HEK293 (cell line): ENCODE measurements around the gene TAF8.

Experiments
- CTCF ChIA-PET: fragments of 350-600 bp; formaldehyde crosslinking; extraction: SDS; loops from one replicate; lab custom pipeline; 2021; ENCODE audit warnings: antibody characterized with exemption; lab: Yijun Ruan, JAX
- POLR2A ChIA-PET: fragments of 300-600 bp; formaldehyde crosslinking; extraction: SDS; loops from one replicate; lab custom pipeline; 2020; ENCODE audit warnings: antibody characterized with exemption, inconsistent platforms; lab: Yijun Ruan, JAX
- H3K27ac ChIP-seq: fragments of 200-500 bp; sonication (Bioruptor generic); 2 replicates; pipeline ENCODE4 v1.5.1; 2014; ENCODE audit warnings: low read depth, low read length, control low read depth, inconsistent platforms; ENCODE audit errors: extremely low read depth
- H3K36me3 ChIP-seq, 2 experiments: fragments of 200-500 bp in 1 of 2; sonication (Bioruptor generic) in 1 of 2; 1 replicate in 1 of 2; 2 replicates in 1 of 2; pipeline ENCODE4 v1.5.1; 2014 to 2017; ENCODE audit warnings: inconsistent platforms in 2 of 2, low read length in 2 of 2; ENCODE audit not compliant: control insufficient read depth in 2 of 2, insufficient read depth in 1 of 2
- H3K4me1 ChIP-seq: fragments of 200-500 bp; sonication (Bioruptor generic); 2 replicates; pipeline ENCODE4 v1.5.1; 2014; ENCODE audit warnings: mild to moderate bottlenecking, low read length, inconsistent platforms; ENCODE audit not compliant: control insufficient read depth, insufficient read depth
- H3K4me3 ChIP-seq: 2 replicates; pipeline ENCODE4 v1.5.1; 2011; ENCODE audit warnings: low read depth, mild to moderate bottlenecking, control low read depth, low read length, moderate library complexity
- H3K9me3 ChIP-seq: fragments of 200-500 bp; sonication (Bioruptor generic); 2 replicates; pipeline ENCODE4 v1.5.1; 2014; ENCODE audit warnings: low read depth, low read length, inconsistent platforms; ENCODE audit not compliant: control insufficient read depth, insufficient read depth
- EGR2 ChIP-seq: fragments of 450-650 bp; formaldehyde crosslinking; IDR thresholded peaks from 2 replicates; pipeline ENCODE4 v1.5.1; 2016; ENCODE audit warnings: low read depth, missing biosample characterization, missing genetic modification characterization
- HOXC10 ChIP-seq: sonication (generic); formaldehyde crosslinking; IDR thresholded peaks from 2 replicates; pipeline ENCODE4 v1.8.1; 2023; ENCODE audit warnings: mild to moderate bottlenecking, missing genetic modification reagents
- KLF17 ChIP-seq: fragments of 450-650 bp; formaldehyde crosslinking; IDR thresholded peaks from 2 replicates; pipeline ENCODE4 v1.5.1; 2016; ENCODE audit warnings: missing biosample characterization, missing genetic modification characterization
- SCRT2 ChIP-seq: fragments of 450-650 bp; formaldehyde crosslinking; IDR thresholded peaks from 2 replicates; pipeline ENCODE4 v1.5.1; 2016; ENCODE audit warnings: missing biosample characterization, missing genetic modification characterization
- TRIM28 ChIP-seq: IDR thresholded peaks from 2 replicates; pipeline ENCODE4 v1.6.1; 2011; ENCODE audit warnings: low read length, control low read depth, borderline replicate concordance
- TSHZ1 ChIP-seq: fragments of 450-650 bp; formaldehyde crosslinking; IDR thresholded peaks from 2 replicates; pipeline ENCODE4 v1.5.1; 2016; ENCODE audit warnings: missing biosample characterization, missing genetic modification characterization, borderline replicate concordance
- ZBTB17 ChIP-seq: fragments of 450-650 bp; formaldehyde crosslinking; IDR thresholded peaks from 2 replicates; pipeline ENCODE4 v1.5.1; 2016; ENCODE audit warnings: missing biosample characterization, missing genetic modification characterization
- ZBTB20 ChIP-seq: fragments of 450-650 bp; formaldehyde crosslinking; IDR thresholded peaks from 2 replicates; pipeline ENCODE4 v1.5.1; 2016; ENCODE audit warnings: missing biosample characterization, missing genetic modification characterization
- ZBTB44 ChIP-seq: fragments of 450-650 bp; IDR thresholded peaks from 2 replicates; pipeline ENCODE4 v1.5.1; 2018; ENCODE audit warnings: missing biosample characterization, mild to moderate bottlenecking, missing genetic modification characterization
- ZBTB48 ChIP-seq: fragments of 450-650 bp; formaldehyde crosslinking; IDR thresholded peaks from 2 replicates; pipeline ENCODE4 v1.5.1; 2016; ENCODE audit warnings: missing biosample characterization, missing genetic modification characterization
- ZNF157 ChIP-seq: fragments of 450-650 bp; formaldehyde crosslinking; IDR thresholded peaks from 2 replicates; pipeline ENCODE4 v1.5.1; 2016; ENCODE audit warnings: missing biosample characterization, missing genetic modification characterization
- ZNF274 ChIP-seq, 2 experiments: fragments of 200-500 bp in 1 of 2; fragments of 450-650 bp in 1 of 2; sonication (Bioruptor generic) in 1 of 2; formaldehyde crosslinking in 1 of 2; IDR thresholded peaks; 2 replicates each; pipeline versions ENCODE4 v1.5.1 to v1.6.1; 2014 to 2016; ENCODE audit warnings: borderline replicate concordance in 1 of 2, inconsistent platforms in 1 of 2, low read length in 1 of 2, missing biosample characterization in 1 of 2, missing genetic modification characterization in 1 of 2
- ZNF311 ChIP-seq: fragments of 450-650 bp; formaldehyde crosslinking; IDR thresholded peaks from 2 replicates; pipeline ENCODE4 v1.5.1; 2017; ENCODE audit warnings: missing biosample characterization, missing genetic modification characterization, borderline replicate concordance
- ZNF341 ChIP-seq: fragments of 450-650 bp; formaldehyde crosslinking; IDR thresholded peaks from 2 replicates; pipeline ENCODE4; 2016; ENCODE audit warnings: low read depth, missing biosample characterization, missing genetic modification characterization
- ZNF510 ChIP-seq: fragments of 450-650 bp; formaldehyde crosslinking; IDR thresholded peaks from 2 replicates; pipeline ENCODE4 v1.5.1; 2018; ENCODE audit warnings: mild to moderate bottlenecking, missing genetic modification characterization, missing biosample characterization; ENCODE audit not compliant: insufficient replicate concordance
- ZNF518A ChIP-seq: fragments of 450-650 bp; formaldehyde crosslinking; conservative IDR thresholded peaks from 2 replicates; pipeline ENCODE4 v1.5.1; 2016; ENCODE audit warnings: low read depth, missing biosample characterization, missing genetic modification characterization
- ZNF521 ChIP-seq: fragments of 450-650 bp; formaldehyde crosslinking; IDR thresholded peaks from 2 replicates; pipeline ENCODE4 v1.5.1; 2017; ENCODE audit warnings: missing biosample characterization, mild to moderate bottlenecking, missing genetic modification characterization
- ZNF544 ChIP-seq: fragments of 450-650 bp; formaldehyde crosslinking; IDR thresholded peaks from 2 replicates; pipeline ENCODE4 v1.5.0; 2017; ENCODE audit warnings: missing biosample characterization, missing genetic modification characterization
- ZNF596 ChIP-seq: fragments of 450-650 bp; IDR thresholded peaks from 2 replicates; pipeline ENCODE4 v1.5.0; 2018; ENCODE audit warnings: missing biosample characterization, mild to moderate bottlenecking, missing genetic modification characterization, moderate library complexity
- ZNF610 ChIP-seq: fragments of 450-650 bp; formaldehyde crosslinking; IDR thresholded peaks from 2 replicates; pipeline ENCODE4 v1.5.1; 2016; ENCODE audit warnings: missing biosample characterization, missing genetic modification characterization, borderline replicate concordance
- ZNF701 ChIP-seq: fragments of 450-650 bp; formaldehyde crosslinking; IDR thresholded peaks from 2 replicates; pipeline ENCODE4 v1.5.1; 2016; ENCODE audit warnings: missing biosample characterization, missing genetic modification characterization
- ZNF837 ChIP-seq: fragments of 450-650 bp; formaldehyde crosslinking; IDR thresholded peaks from 2 replicates; pipeline ENCODE4 v1.5.1; 2016; ENCODE audit warnings: missing biosample characterization, missing genetic modification characterization

Gene TAF8

GRCh38 chr6:42125231-42125630 is 74.9 kb downstream of the TAF8 start:
- Histone ChIP-seq H3K4me1 (no peaks in the 10 kb centered on the region), H3K27ac (no peak overlapping the region), H3K4me3 (no peak overlapping the region), H3K36me3 (peaks cover 0 to 8% of the 10 kb centered on the region in 2 experiments; a peak in 2 of 3 replicates), H3K9me3 (no peaks in the 10 kb centered on the region)
- ChIA-PET CTCF (no interaction called here), POLR2A (no interaction called here)
- TF ChIP-seq EGR2 (tag by site-specific recombination) (no peak), TSHZ1 (no peak), ZNF544 (tag by site-specific recombination) (no peak), ZNF341 (no peak), ZNF610 (tag by site-specific recombination) (no peak), ZBTB44 (no peak), TRIM28 (no peak), ZBTB48 (tag by site-specific recombination) (no peak), ZNF837 (tag by site-specific recombination) (no peak), ZNF521 (no peak), ZNF311 (tag by site-specific recombination) (no peak), ZBTB17 (tag by site-specific recombination) (no peak), ZNF596 (tag by site-specific recombination) (no peak), ZNF701 (tag by site-specific recombination) (no peak), HOXC10 (CRISPR knock-in tag) (no peak), ZNF518A (tag by site-specific recombination) (no peak)

GRCh38 chr6:42125663-42126062 is 75.3 kb downstream of the TAF8 start:
- POLR2A ChIA-PET: no interaction called here

More at GRCh38 chr6:42125663-42126062, 75.3 kb downstream of the TAF8 start:
- no peaks in the 10 kb centered on the region for H3K9me3 ChIP-seq
- H3K4me3 ChIP-seq: no peak overlapping the region
- TF ChIP-seq ZNF157 (no peak), KLF17 (tag by site-specific recombination) (no peak), SCRT2 (no peak), ZBTB20 (tag by site-specific recombination) (no peak), ZNF274 (IDR thresholded peaks at IDR 0.05; ENCODE audit: low read length) (no peak), ZNF274 (tag by site-specific recombination; IDR thresholded peaks at IDR 0.05; ENCODE audit: borderline replicate concordance) (no peak), ZNF510 (tag by site-specific recombination) (no peak)
- peaks cover 0 to 8% of the 10 kb centered on the region in 2 experiments; a peak in 2 of 3 replicates for H3K36me3 ChIP-seq
- H3K27ac ChIP-seq: no peak overlapping the region
- CTCF ChIA-PET: no interaction called here
- no peaks in the 10 kb centered on the region for H3K4me1 ChIP-seq
